CD8-positive, alpha-beta memory T cell (primary cell): ENCODE data around the gene TRIP4. TPM values are rescaled to one million over a fixed set of nuclear protein-coding genes. Genes with fewer than 3 reads are reported as not detected.
A peak's percentile ranks its signal among the peaks of the same experiment; 100 is the strongest.

ENCODE experiments used
- CTCF ChIA-PET: fragments of 350-600 bp; sonication (Branson Sonifier 250); formaldehyde crosslinking; loops from one replicate; lab custom pipeline; 2021; ENCODE audit warnings: antibody characterized with exemption; lab: Charles Lee
- POLR2A ChIA-PET: fragments of 350-600 bp; sonication (Branson Sonifier 250); formaldehyde crosslinking; loops from one replicate; lab custom pipeline; 2021; ENCODE audit warnings: antibody characterized with exemption; lab: Charles Lee
- DNase-seq, 5 donors: peaks; one replicate each; pipeline versions ENCODE4 v3.0.0 to v3.0.0-alpha.2; 2020 to 2022; ENCODE audit warnings: mixed read lengths in 1 of 5
- H3K27ac ChIP-seq: one replicate; pipeline ENCODE4 v1.7.0; 2013; ENCODE audit warnings: low read depth, mild to moderate bottlenecking, low read length, moderate library complexity
- H3K27me3 ChIP-seq: 2 replicates; pipeline ENCODE4 v1.7.0; 2013; ENCODE audit warnings: low read length, mild to moderate bottlenecking; ENCODE audit not compliant: insufficient read depth, poor library complexity, severe bottlenecking
- H3K36me3 ChIP-seq: 2 replicates; pipeline ENCODE4 v1.7.0; 2013; ENCODE audit warnings: mild to moderate bottlenecking, low read length, moderate library complexity; ENCODE audit not compliant: insufficient read depth
- H3K4me1 ChIP-seq: 2 replicates; pipeline ENCODE4 v1.7.0; 2013; ENCODE audit warnings: mild to moderate bottlenecking, low read length, moderate library complexity; ENCODE audit not compliant: insufficient read depth
- H3K4me3 ChIP-seq: 2 replicates; pipeline ENCODE4 v1.7.0; 2013; ENCODE audit warnings: mild to moderate bottlenecking, low read length
- H3K9me3 ChIP-seq: 2 replicates; pipeline ENCODE4 v1.7.0; 2013; ENCODE audit warnings: mild to moderate bottlenecking, low read length
- H3K27ac Mint-ChIP-seq, 8 donors: one replicate each; pipeline ENCODE4 v1.8.0; 2020 to 2021; ENCODE audit warnings: mixed read lengths in 8 of 8, mild to moderate bottlenecking in 6 of 8, inconsistent platforms in 3 of 8, moderate library complexity in 3 of 8
- H3K27me3 Mint-ChIP-seq, 2 donors: one replicate each; pipeline ENCODE4 v1.8.0; 2020 to 2021; ENCODE audit warnings: mixed read lengths in 2 of 2, mild to moderate bottlenecking in 1 of 2, moderate library complexity in 1 of 2
- H3K36me3 Mint-ChIP-seq, 3 donors: one replicate each; pipeline ENCODE4 v1.8.0; 2020 to 2021; ENCODE audit warnings: mixed read lengths in 3 of 3, inconsistent platforms in 1 of 3, mild to moderate bottlenecking in 1 of 3
- H3K4me1 Mint-ChIP-seq, 3 donors: one replicate each; pipeline ENCODE4 v1.8.0; 2020 to 2021; ENCODE audit warnings: mixed read lengths in 3 of 3, inconsistent platforms in 1 of 3, mild to moderate bottlenecking in 1 of 3
- H3K4me3 Mint-ChIP-seq, 7 donors: one replicate each; pipeline ENCODE4 v1.8.0; 2020 to 2021; ENCODE audit warnings: mixed read lengths in 7 of 7, mild to moderate bottlenecking in 6 of 7, moderate library complexity in 4 of 7, inconsistent platforms in 2 of 7
- H3K9me3 Mint-ChIP-seq, 5 donors: one replicate each; pipeline ENCODE4 v1.8.0; 2020 to 2022; ENCODE audit warnings: mixed read lengths in 5 of 5, mild to moderate bottlenecking in 3 of 5, moderate library complexity in 2 of 5, inconsistent platforms in 1 of 5
- polyA plus RNA-seq: library from polyadenylated mRNA; unstranded; fragments of 300-500 nt; fragmentation: Illumina TruSeq; gene quantifications from one replicate; pipeline ENCODE4 v1.2.3, GENCODE V29; 2021
- total RNA-seq, 2 experiments: library from RNA; stranded (reverse); gene quantifications; one replicate each; pipeline ENCODE4 v1.2.3, GENCODE V29; 2021

TRIP4 gene
- total and polyA plus RNA-seq, 3 experiments from 2014 or later = 25.1 to 31.9 (median 26.2) TPM

DNA sequence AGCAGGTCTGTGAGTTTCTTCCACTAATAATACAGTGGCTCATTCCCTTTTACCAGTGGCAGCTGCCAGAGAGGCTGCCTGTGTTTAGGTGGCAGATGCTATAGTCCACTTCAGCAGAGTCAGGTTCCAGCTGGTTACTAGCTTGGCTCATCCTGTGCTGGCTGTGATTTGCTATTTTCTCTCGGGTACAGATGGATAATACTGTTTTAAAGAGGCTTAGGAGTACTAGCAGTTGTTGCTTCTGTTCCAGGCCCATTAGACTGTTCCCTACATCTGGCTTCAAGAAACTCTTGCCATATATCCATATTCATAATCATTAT, 113.7 kb downstream of the TRIP4 start:
- no peak for DNase-seq
- no peaks in the 10 kb centered on the region for H3K9me3 ChIP-seq
- POLR2A ChIA-PET = interaction anchor here (0.5 to 0.6 kb wide), 2 partner anchors 17 to 929 kb away, joined by 4 read pairs; no protein-coding TSS in a partner anchor
- no peak overlapping the region for H3K27ac ChIP-seq
- Mint-ChIP-seq H3K9me3 (no peaks in the 10 kb centered on the region), H3K27me3 (peaks cover 0 to 1% of the 10 kb centered on the region in 2 donors), H3K27ac (peak overlapping the region in 7 of 8 donors; percentile 44 to 88 (median 79)), H3K4me1 (peaks cover 67 to 86% (median 74%) of the 10 kb centered on the region in 3 donors), H3K4me3 (no peak overlapping the region), H3K36me3 (peaks cover 0 to 53% (median 13%) of the 10 kb centered on the region in 3 donors)
- H3K27me3 ChIP-seq = no peaks in the 10 kb centered on the region
- H3K36me3 ChIP-seq = peaks cover 16% of the 10 kb centered on the region
- H3K4me3 ChIP-seq = no peak overlapping the region
- H3K4me1 ChIP-seq = peaks cover 55% of the 10 kb centered on the region
- CTCF ChIA-PET = interaction anchor here (1.2 to 1.6 kb wide), 4 partner anchors 12 to 606 kb away, joined by 3 to 5 read pairs (median 4); no protein-coding TSS in a partner anchor

DNA sequence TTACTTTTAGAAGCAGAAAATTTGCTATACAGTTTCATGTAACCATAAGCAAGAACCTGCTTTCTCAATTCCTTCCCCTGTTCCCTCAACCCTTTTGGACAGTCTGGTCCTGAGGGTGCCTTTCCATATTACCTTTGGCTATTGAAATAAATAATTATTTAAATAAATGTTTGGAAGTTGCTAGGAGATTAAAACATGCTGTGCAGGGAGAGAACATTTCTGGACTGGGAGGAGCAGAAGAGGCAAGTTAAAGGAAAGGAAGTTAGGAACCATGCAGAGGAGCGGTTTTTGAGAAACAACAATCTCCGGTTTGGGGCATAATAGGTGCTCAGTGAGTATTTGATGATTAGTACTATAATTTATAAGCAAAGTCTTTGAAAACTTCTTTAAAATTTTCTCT, 114.5 kb downstream of the TRIP4 start:
- H3K9me3 ChIP-seq = no peaks in the 10 kb centered on the region
- Mint-ChIP-seq H3K4me3 (peak overlapping the region in 4 of 7 donors; percentile 3 to 62 (median 29)), H3K4me1 (peaks cover 73 to 86% (median 81%) of the 10 kb centered on the region in 3 donors), H3K36me3 (peaks cover 0 to 49% (median 13%) of the 10 kb centered on the region in 3 donors), H3K27ac (peak overlapping the region; percentile 44 to 97 (median 80)), H3K27me3 (peaks cover 0 to 1% of the 10 kb centered on the region in 2 donors), H3K9me3 (no peaks in the 10 kb centered on the region)
- no peak overlapping the region for H3K4me3 ChIP-seq
- ChIA-PET CTCF (no interaction called here), POLR2A (no interaction called here)
- no peak overlapping the region for H3K27ac ChIP-seq
- no peaks in the 10 kb centered on the region for H3K27me3 ChIP-seq
- DNase-seq = no peak
- H3K36me3 ChIP-seq = peaks cover 16% of the 10 kb centered on the region
- H3K4me1 ChIP-seq = peaks cover 62% of the 10 kb centered on the region

DNA sequence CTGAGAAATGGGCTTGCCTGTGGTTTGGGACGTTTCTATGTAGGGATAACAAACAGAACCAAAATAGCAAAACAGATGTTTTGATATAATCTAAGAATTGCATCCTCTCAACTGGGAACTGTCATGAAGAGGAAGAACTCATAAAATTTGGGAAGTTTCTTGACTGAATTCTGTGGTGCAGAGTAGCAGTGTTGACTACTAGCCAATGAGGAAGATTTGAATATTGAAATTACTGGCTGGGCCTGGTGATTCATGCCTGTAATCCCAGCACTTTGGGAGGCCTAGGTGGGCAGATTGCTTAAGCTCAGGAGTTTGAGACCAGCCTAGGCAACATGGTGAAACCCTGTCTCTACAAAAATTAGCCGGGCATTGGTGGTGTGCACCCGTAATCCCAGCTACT, 114.9 kb downstream of the TRIP4 start:
- H3K4me1 ChIP-seq = peaks cover 66% of the 10 kb centered on the region

DNA sequence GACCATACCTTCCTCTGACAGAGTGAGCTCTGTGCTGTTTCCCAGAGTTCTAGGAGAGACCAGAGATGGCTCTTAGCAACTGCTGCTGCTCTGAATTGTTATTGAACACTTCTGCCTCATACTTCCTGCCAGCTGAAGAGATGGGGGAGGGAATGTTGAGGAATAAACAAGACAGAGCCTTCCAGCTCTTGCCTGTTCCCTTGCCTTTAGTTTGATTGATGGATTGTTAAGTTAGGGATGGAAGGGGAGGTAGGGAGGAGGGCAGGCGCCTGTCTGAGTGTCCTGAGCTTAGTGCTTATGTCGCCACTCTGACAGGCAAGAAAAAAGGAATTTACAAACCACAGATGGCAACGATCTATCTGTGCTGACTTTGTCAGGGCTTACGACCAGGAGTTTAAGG, 115.6 kb downstream of the TRIP4 start:
- H3K4me1 ChIP-seq = peaks cover 72% of the 10 kb centered on the region
- peak overlapping the region; percentile 19 for H3K27ac ChIP-seq
- peaks cover 80 to 89% (median 89%) of the 10 kb centered on the region in 3 donors for H3K4me1 Mint-ChIP-seq
- H3K36me3 Mint-ChIP-seq = peaks cover 0 to 47% (median 15%) of the 10 kb centered on the region in 3 donors
- ChIA-PET POLR2A (interaction anchor here (0.7 to 1.0 kb wide), 3 partner anchors 13 to 145 kb away, joined by 3 to 8 read pairs (median 4); no protein-coding TSS in a partner anchor), CTCF (interaction anchor here (0.8 to 1.3 kb wide), 2 partner anchors 8 to 11 kb away, joined by 3 to 4 read pairs; no protein-coding TSS in a partner anchor)
- peak in 1 of 5 donors; percentile 39 for DNase-seq
- peak overlapping the region; percentile 20 for H3K4me3 ChIP-seq
- peak overlapping the region; percentile 1 to 74 (median 39) for H3K4me3 Mint-ChIP-seq
- H3K9me3 ChIP-seq = no peaks in the 10 kb centered on the region
- peaks cover 0 to 1% of the 10 kb centered on the region in 2 donors for H3K27me3 Mint-ChIP-seq
- H3K36me3 ChIP-seq = peaks cover 16% of the 10 kb centered on the region
- H3K27me3 ChIP-seq = no peaks in the 10 kb centered on the region
- H3K27ac Mint-ChIP-seq = peak overlapping the region; percentile 35 to 97 (median 68)
- no peaks in the 10 kb centered on the region for H3K9me3 Mint-ChIP-seq

More for the DNA sequence above, 114.9 kb downstream of the TRIP4 start:
- peak overlapping the region; percentile 44 to 97 (median 76) for H3K27ac Mint-ChIP-seq
- peak overlapping the region; percentile 19 for H3K27ac ChIP-seq
- H3K36me3 ChIP-seq = peaks cover 16% of the 10 kb centered on the region
- no peaks in the 10 kb centered on the region for H3K27me3 ChIP-seq
- H3K36me3 Mint-ChIP-seq = peaks cover 0 to 48% (median 12%) of the 10 kb centered on the region in 3 donors
- peak overlapping the region in 6 of 7 donors; percentile 3 to 62 (median 44) for H3K4me3 Mint-ChIP-seq
- DNase-seq = no peak
- ChIA-PET CTCF (interaction anchor here (1.3 kb wide), 1 partner anchor 11 kb away, joined by 3 read pairs; no protein-coding TSS in a partner anchor), POLR2A (interaction anchor here (0.9 to 1.0 kb wide), 2 partner anchors 14 to 41 kb away, joined by 3 to 4 read pairs; no protein-coding TSS in a partner anchor)
- H3K4me1 Mint-ChIP-seq = peaks cover 75 to 87% (median 85%) of the 10 kb centered on the region in 3 donors
- H3K27me3 Mint-ChIP-seq = peaks cover 0 to 1% of the 10 kb centered on the region in 2 donors
- H3K9me3 Mint-ChIP-seq = no peaks in the 10 kb centered on the region
- peak overlapping the region; percentile 20 for H3K4me3 ChIP-seq
- no peaks in the 10 kb centered on the region for H3K9me3 ChIP-seq

DNA sequence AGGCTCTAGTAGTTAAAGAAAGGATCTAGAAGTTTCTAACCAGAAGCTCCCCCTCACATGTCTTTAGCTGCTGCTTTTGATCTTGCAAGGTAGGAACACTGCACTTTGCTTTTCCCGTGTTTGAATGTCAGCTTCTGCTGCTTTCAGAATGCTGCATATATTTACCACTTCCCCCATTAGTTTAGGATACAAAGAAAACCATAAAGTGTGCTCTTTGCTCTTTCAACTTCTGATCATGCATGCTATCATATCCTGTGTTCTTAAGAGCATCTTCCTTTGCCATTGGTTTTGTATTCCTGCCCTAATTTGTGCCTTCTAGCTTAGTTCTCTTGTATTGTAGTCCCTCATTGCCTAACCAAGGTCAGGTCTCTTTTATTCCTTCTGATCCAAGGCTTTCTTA, 116.0 kb downstream of the TRIP4 start:
- Histone ChIP-seq H3K9me3 (no peaks in the 10 kb centered on the region), H3K36me3 (peaks cover 16% of the 10 kb centered on the region), H3K4me1 (peaks cover 75% of the 10 kb centered on the region), H3K4me3 (peak overlapping the region; percentile 20), H3K27me3 (no peaks in the 10 kb centered on the region), H3K27ac (peak overlapping the region; percentile 19)
- ChIA-PET POLR2A (interaction anchor here (0.6 to 1.0 kb wide), 4 partner anchors 13 to 144 kb away, joined by 3 to 9 read pairs (median 6); no protein-coding TSS in a partner anchor), CTCF (interaction anchor here (0.8 to 1.3 kb wide), 2 partner anchors 9 to 12 kb away, joined by 3 to 4 read pairs; no protein-coding TSS in a partner anchor)
- Mint-ChIP-seq H3K9me3 (no peaks in the 10 kb centered on the region), H3K4me3 (peak overlapping the region; percentile 1 to 74 (median 39)), H3K36me3 (peaks cover 0 to 42% (median 15%) of the 10 kb centered on the region in 3 donors), H3K4me1 (peaks cover 76 to 89% (median 88%) of the 10 kb centered on the region in 3 donors), H3K27ac (peak overlapping the region; percentile 35 to 97 (median 68)), H3K27me3 (peaks cover 0 to 1% of the 10 kb centered on the region in 2 donors)
- DNase-seq = peak in 1 of 5 donors; percentile 45

Other genes with a start within 250 kb of the TRIP4 start
- gene SNX22, start 236.1 kb upstream of the TRIP4 start, total RNA-seq = under 1 TPM; 0.40 to 0.61 TPM
- gene SNX22, start 236.1 kb upstream of the TRIP4 start, polyA plus RNA-seq = 0.90 TPM
- 100 to 1,000 TPM; 384 to 385 TPM for gene PPIB, start 224.8 kb upstream of the TRIP4 start, total RNA-seq
- 715 TPM for gene PPIB, start 224.8 kb upstream of the TRIP4 start, polyA plus RNA-seq
- gene CSNK1G1, start 31.7 kb upstream of the TRIP4 start, total RNA-seq = 10 to 100 TPM; 25.6 to 27.0 TPM
- 15.5 TPM for gene CSNK1G1, start 31.7 kb upstream of the TRIP4 start, polyA plus RNA-seq
- 10 to 100 TPM; 84.4 to 90.3 TPM for gene PCLAF, start 6.4 kb upstream of the TRIP4 start, total RNA-seq
- gene PCLAF, start 6.4 kb upstream of the TRIP4 start, polyA plus RNA-seq = not detected
- gene ZNF609, start 72.7 kb downstream of the TRIP4 start, total RNA-seq = 10 to 100 TPM; 38.0 to 38.9 TPM
- 10.7 TPM for gene ZNF609, start 72.7 kb downstream of the TRIP4 start, polyA plus RNA-seq